ENCODE data around the gene VPS13D. TPM values are rescaled to one million over a fixed set of nuclear protein-coding genes. Genes with fewer than 3 reads are reported as not detected.

The VPS13D gene
- total RNA-seq, 1 experiment from 2014 or later = 33.1 TPM

DNA sequence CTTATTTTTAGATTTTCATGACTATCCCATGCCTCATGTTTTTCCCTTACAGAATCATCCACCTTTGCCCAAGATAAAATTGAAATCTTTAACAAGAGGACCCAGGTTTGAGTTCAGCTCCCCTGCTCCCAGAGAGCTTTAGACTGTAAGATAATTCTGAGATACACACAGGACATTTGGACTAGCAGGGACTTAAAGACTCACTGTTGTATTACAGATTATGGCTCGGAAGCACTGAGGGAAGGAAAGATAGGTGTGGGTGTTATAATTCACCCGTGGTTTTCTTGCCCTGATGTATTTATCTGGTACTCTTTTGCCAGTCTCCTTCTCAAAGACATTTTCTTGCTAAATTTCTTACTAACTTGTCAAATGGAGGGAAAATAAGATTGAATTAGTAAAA is 238.5 kb downstream of the VPS13D start:
- Histone ChIP-seq H3K9me3 (ENCODE audit: control insufficient read depth, insufficient read depth, low read depth, low read length) (0 out of 2 replicates have a peak, but pooled peaks cover 8% of the 10 kb centered on the region), H3K4me3 (ENCODE audit: low read depth in 2 of 2, low read length in 2 of 2) (no peak overlapping the region), H3K27me3 (ENCODE audit: control insufficient read depth, insufficient read depth, low read length) (no peaks in the 10 kb centered on the region), H3K36me3 (ENCODE audit: control insufficient read depth, insufficient read depth, low read length) (no peaks in the 10 kb centered on the region), H3K27ac (ENCODE audit: low read length) (peak overlapping the region; percentile 69), H3K4me1 (ENCODE audit: control insufficient read depth, insufficient read depth, low read length) (peaks cover 22% of the 10 kb centered on the region)
- ChIA-PET CTCF (no interaction called here), POLR2A (no interaction called here)
- TF ChIP-seq, protein P1, sequence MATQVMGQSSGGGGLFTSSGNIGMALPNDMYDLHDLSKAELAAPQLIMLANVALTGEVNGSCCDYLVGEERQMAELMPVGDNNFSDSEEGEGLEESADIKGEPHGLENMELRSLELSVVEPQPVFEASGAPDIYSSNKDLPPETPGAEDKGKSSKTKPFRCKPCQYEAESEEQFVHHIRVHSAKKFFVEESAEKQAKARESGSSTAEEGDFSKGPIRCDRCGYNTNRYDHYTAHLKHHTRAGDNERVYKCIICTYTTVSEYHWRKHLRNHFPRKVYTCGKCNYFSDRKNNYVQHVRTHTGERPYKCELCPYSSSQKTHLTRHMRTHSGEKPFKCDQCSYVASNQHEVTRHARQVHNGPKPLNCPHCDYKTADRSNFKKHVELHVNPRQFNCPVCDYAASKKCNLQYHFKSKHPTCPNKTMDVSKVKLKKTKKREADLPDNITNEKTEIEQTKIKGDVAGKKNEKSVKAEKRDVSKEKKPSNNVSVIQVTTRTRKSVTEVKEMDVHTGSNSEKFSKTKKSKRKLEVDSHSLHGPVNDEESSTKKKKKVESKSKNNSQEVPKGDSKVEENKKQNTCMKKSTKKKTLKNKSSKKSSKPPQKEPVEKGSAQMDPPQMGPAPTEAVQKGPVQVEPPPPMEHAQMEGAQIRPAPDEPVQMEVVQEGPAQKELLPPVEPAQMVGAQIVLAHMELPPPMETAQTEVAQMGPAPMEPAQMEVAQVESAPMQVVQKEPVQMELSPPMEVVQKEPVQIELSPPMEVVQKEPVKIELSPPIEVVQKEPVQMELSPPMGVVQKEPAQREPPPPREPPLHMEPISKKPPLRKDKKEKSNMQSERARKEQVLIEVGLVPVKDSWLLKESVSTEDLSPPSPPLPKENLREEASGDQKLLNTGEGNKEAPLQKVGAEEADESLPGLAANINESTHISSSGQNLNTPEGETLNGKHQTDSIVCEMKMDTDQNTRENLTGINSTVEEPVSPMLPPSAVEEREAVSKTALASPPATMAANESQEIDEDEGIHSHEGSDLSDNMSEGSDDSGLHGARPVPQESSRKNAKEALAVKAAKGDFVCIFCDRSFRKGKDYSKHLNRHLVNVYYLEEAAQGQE (IDR thresholded peaks at IDR 0.05; ENCODE audit: insufficient read depth in 1 of 2, low read depth in 2 of 2, low read length in 1 of 2) = no peak
- no peak for TF ChIP-seq TCF7L2 (IDR thresholded peaks at IDR 0.05; ENCODE audit: low read depth, low read length)
- no peak for TF ChIP-seq POLR2AphosphoS5 (IDR thresholded peaks at IDR 0.05; ENCODE audit: low read depth, low read length)
- no peak for TF ChIP-seq CTCF (IDR thresholded peaks at IDR 0.05)
- TF ChIP-seq SIN3A (IDR thresholded peaks at IDR 0.05; ENCODE audit: borderline replicate concordance, insufficient read depth, low read depth, low read length) = no peak
- intact Hi-C loops (cut with micrococcal nuclease; ENCODE audit: unreplicated experiment) = no loop called here
- in situ Hi-C loops (cut with HindIII; ENCODE audit: low pct_unique_long_range_greater_than_20kb, low sequenced_read_pairs) = no loop called here
- BruUV-seq (replicated peaks) = no TSS peak
- DNase-seq (ENCODE audit: low read depth, low spot score) = no peak
- ATAC-seq = no peak

GRCh38 chr1:12469493-12469892 is 239.7 kb downstream of the VPS13D start:
- H3K4me3 ChIP-seq (ENCODE audit: low read depth in 2 of 2, low read length in 2 of 2) = no peak overlapping the region

More at GRCh38 chr1:12469493-12469892, 239.7 kb downstream of the VPS13D start:
- Histone ChIP-seq H3K36me3 (ENCODE audit: control insufficient read depth, insufficient read depth, low read length) (no peaks in the 10 kb centered on the region), H3K27ac (ENCODE audit: low read length) (peak overlapping the region; percentile 73), H3K4me1 (ENCODE audit: control insufficient read depth, insufficient read depth, low read length) (peaks cover 19% of the 10 kb centered on the region), H3K27me3 (ENCODE audit: control insufficient read depth, insufficient read depth, low read length) (no peaks in the 10 kb centered on the region), H3K9me3 (ENCODE audit: control insufficient read depth, insufficient read depth, low read depth, low read length) (peaks cover 20% of the 10 kb centered on the region; the same call in 1 of the 2 replicates)
- DNase-seq (ENCODE audit: low read depth, low spot score) (no peak), ATAC-seq (no peak)
- in situ Hi-C loops (cut with HindIII; ENCODE audit: low pct_unique_long_range_greater_than_20kb, low sequenced_read_pairs) = no loop called here
- ChIA-PET CTCF (no interaction called here), POLR2A (no interaction called here)
- BruUV-seq (replicated peaks) = no TSS peak
- intact Hi-C loops (cut with micrococcal nuclease; ENCODE audit: unreplicated experiment) = no loop called here
- TF ChIP-seq TCF7L2 (IDR thresholded peaks at IDR 0.05; ENCODE audit: low read depth, low read length) = no peak
- no peak for TF ChIP-seq SIN3A (IDR thresholded peaks at IDR 0.05; ENCODE audit: borderline replicate concordance, insufficient read depth, low read depth, low read length)
- no peak for TF ChIP-seq POLR2AphosphoS5 (IDR thresholded peaks at IDR 0.05; ENCODE audit: low read depth, low read length)
- TF ChIP-seq, protein P1 (IDR thresholded peaks at IDR 0.05; ENCODE audit: insufficient read depth in 1 of 2, low read depth in 2 of 2, low read length in 1 of 2) = no peak
- no peak for TF ChIP-seq CTCF (IDR thresholded peaks at IDR 0.05)

Measured in Panc1 (cell line).